LNCAP (cell line): ENCODE measurements around the gene ADGRG6.

ENCODE experiments used
- CTCF ChIP-seq: fragments of 450-650 bp; IDR thresholded peaks from 2 replicates; pipeline ENCODE4 v1.5.1; 2017; ENCODE audit warnings: mild to moderate bottlenecking

Gene ADGRG6

GRCh38 chr6:142482249-142482648 lies 180.4 kb downstream of the ADGRG6 start:
- TF ChIP-seq CTCF, result no peak

- no peak for TF ChIP-seq CTCF
These were observed 181.2 kb downstream of the ADGRG6 start for GRCh38 chr6:142482974-142483373.

GRCh38 chr6:142485256-142485655 lies 183.4 kb downstream of the ADGRG6 start:
- TF ChIP-seq CTCF, result no peak

GRCh38 chr6:142489722-142490610 lies 188.2 kb downstream of the ADGRG6 start:
- TF ChIP-seq CTCF, result no peak
